GM18505 (cell line): ENCODE data around the gene PCDH12.

ENCODE experiments used
- ATAC-seq: cut with Tn5 transposase; IDR thresholded peaks from one replicate; pipeline ENCODE4 v1.9.1; 2021; ENCODE audit not compliant: unreplicated experiment
- POLR2A ChIP-seq: IDR thresholded peaks from 4 replicates; pipeline ENCODE4 v1.6.1; 2011; ENCODE audit warnings: borderline replicate concordance; ENCODE audit not compliant: insufficient read depth, insufficient read length; ENCODE audit errors: extremely low read depth

The PCDH12 gene

GRCh38 chr5:141982626-141983025 is 24.6 kb upstream of the PCDH12 start:
- ATAC-seq: no peak
- TF ChIP-seq POLR2A: no peak

- TF ChIP-seq POLR2A: no peak
- no peak for ATAC-seq
Measured at GRCh38 chr5:141978389-141978788, 20.4 kb upstream of the PCDH12 start.

GRCh38 chr5:141976176-141976575 is 18.2 kb upstream of the PCDH12 start:
- ATAC-seq: no peak
- TF ChIP-seq POLR2A: no peak

GRCh38 chr5:141973871-141974595 is 16.0 kb upstream of the PCDH12 start:
- no peak for ATAC-seq
- no peak for TF ChIP-seq POLR2A

- ATAC-seq: peak; percentile 47
- TF ChIP-seq POLR2A: no peak
Measured at GRCh38 chr5:141969783-141970771, 12.1 kb upstream of the PCDH12 start.

- ATAC-seq: peak; percentile 92
- TF ChIP-seq POLR2A: peak; percentile 95
Measured at GRCh38 chr5:141968914-141969608, 11.1 kb upstream of the PCDH12 start, which contains the start of gene RNF14. TSS of gene RNF14 (plus strand) at chr5:141969105. CDS start at chr5:141973589, 4,484 bp downstream.

GRCh38 chr5:141966963-141967333 is 8.9 kb upstream of the PCDH12 start:
- TF ChIP-seq POLR2A: no peak
- ATAC-seq: no peak

GRCh38 chr5:141966275-141966962 is 8.4 kb upstream of the PCDH12 start:
- TF ChIP-seq POLR2A: no peak

GRCh38 chr5:141965071-141965470 is 7.1 kb upstream of the PCDH12 start:
- no peak for ATAC-seq
- no peak for TF ChIP-seq POLR2A

More at GRCh38 chr5:141966275-141966962, 8.4 kb upstream of the PCDH12 start:
- ATAC-seq: no peak

- no peak for ATAC-seq
- TF ChIP-seq POLR2A: no peak
Measured at GRCh38 chr5:141963701-141964100, 5.7 kb upstream of the PCDH12 start.

GRCh38 chr5:141961466-141961865 is 3.5 kb upstream of the PCDH12 start:
- no peak for ATAC-seq
- no peak for TF ChIP-seq POLR2A

- TF ChIP-seq POLR2A: no peak
- peak; percentile 91 for ATAC-seq
Measured at GRCh38 chr5:141960449-141961323, 2.7 kb upstream of the PCDH12 start.
